Effector memory CD4-positive, alpha-beta T cell (primary cell): ENCODE measurements around the gene STRIT1.
"Not testable (repeated sequence)": the region's sequence is repeated elsewhere in the genome, so short reads cannot be mapped to it uniquely, and the experiment has no call there.

Source experiments
- DNase-seq, 3 donors: peaks; one replicate each; pipeline ENCODE4 v3.0.0-alpha.2; 2020
- H3K27ac ChIP-seq: 2 replicates; pipeline ENCODE4 v1.7.0; 2013; ENCODE audit warnings: mild to moderate bottlenecking, low read length, moderate library complexity; ENCODE audit not compliant: insufficient read depth, poor library complexity, severe bottlenecking
- H3K27me3 ChIP-seq: replicated peaks from 2 replicates; pipeline ENCODE4 v1.7.0; 2013; ENCODE audit warnings: mild to moderate bottlenecking, low read length; ENCODE audit not compliant: insufficient read depth, control insufficient read depth, poor library complexity, severe bottlenecking
- H3K36me3 ChIP-seq: 2 replicates; pipeline ENCODE4 v1.7.0; 2013; ENCODE audit warnings: mild to moderate bottlenecking, low read length, moderate library complexity; ENCODE audit not compliant: control insufficient read depth, insufficient read depth
- H3K4me1 ChIP-seq: 2 replicates; pipeline ENCODE4 v1.7.0; 2013; ENCODE audit warnings: low read length, mild to moderate bottlenecking; ENCODE audit not compliant: control insufficient read depth, insufficient read depth, poor library complexity, severe bottlenecking
- H3K4me3 ChIP-seq: 2 replicates; pipeline ENCODE4 v1.7.0; 2013; ENCODE audit warnings: low read length, low read depth, mild to moderate bottlenecking; ENCODE audit not compliant: insufficient read depth, poor library complexity, severe bottlenecking
- H3K9me3 ChIP-seq: 2 replicates; pipeline ENCODE4 v1.7.0; 2013; ENCODE audit warnings: mild to moderate bottlenecking, low read length, moderate library complexity; ENCODE audit not compliant: control insufficient read depth

STRIT1 gene

GRCh38 chr3:155276089-155276488, 17.4 kb downstream of the STRIT1 start:
- H3K4me1 ChIP-seq, H3K27ac ChIP-seq, H3K36me3 ChIP-seq, H3K9me3 ChIP-seq, H3K27me3 ChIP-seq, H3K4me3 ChIP-seq, DNase-seq: not testable (repeated sequence)

GRCh38 chr3:155275159-155275754, 18.2 kb downstream of the STRIT1 start:
- not testable (repeated sequence) for H3K27ac ChIP-seq, DNase-seq, H3K4me1 ChIP-seq, H3K27me3 ChIP-seq, H3K36me3 ChIP-seq, H3K9me3 ChIP-seq, H3K4me3 ChIP-seq

- H3K9me3 ChIP-seq, H3K4me1 ChIP-seq, H3K27ac ChIP-seq, DNase-seq, H3K4me3 ChIP-seq, H3K36me3 ChIP-seq, H3K27me3 ChIP-seq: not testable (repeated sequence)
Observed at GRCh38 chr3:155274435-155274834, 19.0 kb downstream of the STRIT1 start.

GRCh38 chr3:155271343-155271613, 22.2 kb downstream of the STRIT1 start:
- Histone ChIP-seq H3K27me3 (no peaks in the 10 kb centered on the region), H3K36me3 (no peaks in the 10 kb centered on the region), H3K4me1 (no peaks in the 10 kb centered on the region), H3K9me3 (no peaks in the 10 kb centered on the region), H3K27ac (no peak overlapping the region), H3K4me3 (no peak overlapping the region)
- DNase-seq, result no peak

GRCh38 chr3:155270485-155271342, 22.8 kb downstream of the STRIT1 start:
- H3K27ac ChIP-seq, result no peak overlapping the region

GRCh38 chr3:155270063-155270462, 23.4 kb downstream of the STRIT1 start:
- H3K27ac ChIP-seq, result no peak overlapping the region
- no peak for DNase-seq

More at GRCh38 chr3:155270485-155271342, 22.8 kb downstream of the STRIT1 start:
- Histone ChIP-seq H3K4me1 (no peaks in the 10 kb centered on the region), H3K4me3 (no peak overlapping the region), H3K36me3 (no peaks in the 10 kb centered on the region), H3K27me3 (no peaks in the 10 kb centered on the region), H3K9me3 (no peaks in the 10 kb centered on the region)
- no peak for DNase-seq

GRCh38 chr3:155262855-155263254, 30.6 kb downstream of the STRIT1 start:
- H3K9me3 ChIP-seq, H3K4me1 ChIP-seq, H3K27me3 ChIP-seq, H3K36me3 ChIP-seq, DNase-seq, H3K4me3 ChIP-seq, H3K27ac ChIP-seq: not testable (repeated sequence)

More at GRCh38 chr3:155270063-155270462, 23.4 kb downstream of the STRIT1 start:
- Histone ChIP-seq H3K9me3 (no peaks in the 10 kb centered on the region), H3K27me3 (no peaks in the 10 kb centered on the region), H3K4me1 (no peaks in the 10 kb centered on the region), H3K4me3 (no peak overlapping the region), H3K36me3 (no peaks in the 10 kb centered on the region)

- no peak overlapping the region for H3K4me3 ChIP-seq
- H3K27me3 ChIP-seq, result no peaks in the 10 kb centered on the region
- H3K9me3 ChIP-seq, result no peaks in the 10 kb centered on the region
- H3K27ac ChIP-seq, result no peak overlapping the region
- no peak for DNase-seq
- no peaks in the 10 kb centered on the region for H3K36me3 ChIP-seq
- no peaks in the 10 kb centered on the region for H3K4me1 ChIP-seq
Observed at GRCh38 chr3:155262295-155262694, 31.2 kb downstream of the STRIT1 start.

GRCh38 chr3:155254445-155254844, 39.0 kb downstream of the STRIT1 start:
- Histone ChIP-seq H3K9me3 (no peaks in the 10 kb centered on the region), H3K36me3 (no peaks in the 10 kb centered on the region), H3K4me1 (no peaks in the 10 kb centered on the region), H3K27me3 (no peaks in the 10 kb centered on the region), H3K4me3 (no peak overlapping the region), H3K27ac (no peak overlapping the region)
- no peak for DNase-seq

GRCh38 chr3:155252535-155252934, 40.9 kb downstream of the STRIT1 start:
- no peaks in the 10 kb centered on the region for H3K36me3 ChIP-seq
- H3K4me3 ChIP-seq, result no peak overlapping the region
- H3K27ac ChIP-seq, result no peak overlapping the region
- no peaks in the 10 kb centered on the region for H3K27me3 ChIP-seq
- H3K9me3 ChIP-seq, result no peaks in the 10 kb centered on the region
- no peak for DNase-seq
- H3K4me1 ChIP-seq, result no peaks in the 10 kb centered on the region
